GM21390 (cell line): ENCODE results near the gene CYB561.
"Not testable (repeated sequence)": the region's sequence is repeated elsewhere in the genome, so short reads cannot be mapped to it uniquely, and the experiment has no call there.

ENCODE experiments used
- ATAC-seq: cut with Tn5 transposase; IDR thresholded peaks from one replicate; pipeline ENCODE4 v1.9.1; 2021; ENCODE audit not compliant: unreplicated experiment

Gene CYB561

GRCh38 chr17:63479495-63480184 is 33.5 kb upstream of the CYB561 start:
- ATAC-seq, result no peak

- peak; percentile 67 for ATAC-seq
These were observed 32.8 kb upstream of the CYB561 start for GRCh38 chr17:63478814-63479494.

GRCh38 chr17:63477480-63478440 is 31.7 kb upstream of the CYB561 start:
- peak; percentile 16 for ATAC-seq

- ATAC-seq, result peak; percentile 60
These were observed 30.9 kb upstream of the CYB561 start, which contains the start of gene ACE for GRCh38 chr17:63476854-63477479. ACE (plus strand) TSS chr17:63477061; CDS start chr17:63477095, 34 bp downstream.

- ATAC-seq, result no peak
These were observed 30.4 kb upstream of the CYB561 start for GRCh38 chr17:63476459-63476853.

GRCh38 chr17:63475491-63476412 is 29.6 kb upstream of the CYB561 start:
- no peak for ATAC-seq

GRCh38 chr17:63474586-63475460 is 28.7 kb upstream of the CYB561 start:
- ATAC-seq, result no peak

- ATAC-seq, result no peak
These were observed 28.1 kb upstream of the CYB561 start for GRCh38 chr17:63474174-63474573.

- not testable (repeated sequence) for ATAC-seq
These were observed 22.0 kb upstream of the CYB561 start for GRCh38 chr17:63468099-63468498.

GRCh38 chr17:63464691-63465236 is 18.7 kb upstream of the CYB561 start:
- no peak for ATAC-seq

GRCh38 chr17:63463771-63464170 is 17.7 kb upstream of the CYB561 start:
- ATAC-seq, result no peak

GRCh38 chr17:63460018-63460417 is 13.9 kb upstream of the CYB561 start:
- ATAC-seq, result no peak

- ATAC-seq, result no peak
These were observed 12.4 kb upstream of the CYB561 start for GRCh38 chr17:63458478-63458877.

GRCh38 chr17:63455417-63455816 is 9.3 kb upstream of the CYB561 start:
- no peak for ATAC-seq

GRCh38 chr17:63454915-63455314 is 8.8 kb upstream of the CYB561 start:
- no peak for ATAC-seq

- not testable (repeated sequence) for ATAC-seq
These were observed 8.3 kb upstream of the CYB561 start for GRCh38 chr17:63454357-63454756.

- no peak for ATAC-seq
These were observed 7.0 kb upstream of the CYB561 start for GRCh38 chr17:63452962-63453551.
